Measurements from ENCODE around the gene TMEM114. TPM values are rescaled to one million over a fixed set of nuclear protein-coding genes. Genes with fewer than 3 reads are reported as not detected.

The TMEM114 gene
- total RNA-seq, 4 donors from 2014 or later: not detected

GRCh38 chr16:8611122-8611521 lies 20.8 kb upstream of the TMEM114 start:
- Histone ChIP-seq H3K4me1 (no peaks in the 10 kb centered on the region), H3K36me3 (no peaks in the 10 kb centered on the region), H3K27me3 (peaks cover 3% of the 10 kb centered on the region), H3K9me3 (no peaks in the 10 kb centered on the region), H3K27ac (no peak overlapping the region), H3K4me3 (replicated peaks in 1 of 3) (no peak overlapping the region)
- intact Hi-C loops (cut with DNase I): no loop called here
- no peak for DNase-seq
- TF ChIP-seq CTCF (IDR thresholded peaks at IDR 0.05) (no peak), POLR2A (IDR thresholded peaks at IDR 0.05) (no peak)
- WGBS, 2 donors: 69 to 78% methylated on average over 4 of the region's 4 CpGs

GRCh38 chr16:8607214-8607613 lies 16.9 kb upstream of the TMEM114 start:
- 70 to 74% methylated on average over 9 of the region's 9 CpGs for WGBS, 2 donors
- no peak for TF ChIP-seq CTCF (IDR thresholded peaks at IDR 0.05)
- no peak for TF ChIP-seq POLR2A (IDR thresholded peaks at IDR 0.05)
- Histone ChIP-seq H3K4me1 (no peaks in the 10 kb centered on the region), H3K9me3 (no peaks in the 10 kb centered on the region), H3K27me3 (peaks cover 3% of the 10 kb centered on the region), H3K4me3 (replicated peaks in 1 of 3) (no peak overlapping the region), H3K27ac (no peak overlapping the region), H3K36me3 (no peaks in the 10 kb centered on the region)
- no peak for DNase-seq
- intact Hi-C loops (cut with DNase I): no loop called here

- Histone ChIP-seq H3K4me1 (no peaks in the 10 kb centered on the region), H3K4me3 (replicated peaks in 1 of 3) (no peak overlapping the region), H3K27ac (no peak overlapping the region), H3K9me3 (no peaks in the 10 kb centered on the region), H3K36me3 (no peaks in the 10 kb centered on the region), H3K27me3 (no peaks in the 10 kb centered on the region)
- DNase-seq: no peak
- intact Hi-C loops (cut with DNase I): no loop called here
- no peak for TF ChIP-seq POLR2A (IDR thresholded peaks at IDR 0.05)
- no peak for TF ChIP-seq CTCF (IDR thresholded peaks at IDR 0.05)
Measured at GRCh38 chr16:8605554-8605953, 15.2 kb upstream of the TMEM114 start.

GRCh38 chr16:8600144-8600775 lies 9.9 kb upstream of the TMEM114 start:
- no peak for DNase-seq

More at GRCh38 chr16:8600144-8600775, 9.9 kb upstream of the TMEM114 start:
- no peak for TF ChIP-seq POLR2A (IDR thresholded peaks at IDR 0.05)
- no peak for TF ChIP-seq CTCF (IDR thresholded peaks at IDR 0.05)
- Histone ChIP-seq H3K9me3 (no peaks in the 10 kb centered on the region), H3K27ac (no peak overlapping the region), H3K4me3 (replicated peaks in 1 of 3) (no peak overlapping the region), H3K27me3 (no peaks in the 10 kb centered on the region), H3K4me1 (no peaks in the 10 kb centered on the region), H3K36me3 (no peaks in the 10 kb centered on the region)
- intact Hi-C loops (cut with DNase I): no loop called here
- 74 to 80% methylated on average over 11 of the region's 11 CpGs for WGBS, 2 donors

All from thyroid gland (tissue), 4 donors.